ENCODE results near the gene ZNF385C. TPM values are rescaled to one million over a fixed set of nuclear protein-coding genes. Genes with fewer than 3 reads are reported as not detected.

ZNF385C gene
- total RNA-seq, 6 experiments from 2014 or later = 0.11 to 1.2 (median 0.11) TPM; not detected in 3

GRCh38 chr17:42131981-42132432, 33.7 kb upstream of the ZNF385C start:
- Histone ChIP-seq H3K36me3 (peaks cover 0 to 31% (median 14%) of the 10 kb centered on the region in 4 donors), H3K27me3 (no peaks in the 10 kb centered on the region), H3K9me3 (no peaks in the 10 kb centered on the region), H3K4me1 (peaks cover 0 to 57% (median 18%) of the 10 kb centered on the region in 4 donors), H3K4me3 (no peak overlapping the region), H3K27ac (peak overlapping the region; percentile 36 to 93 (median 49))
- no peak for TF ChIP-seq POLR2A (IDR thresholded peaks at IDR 0.05)
- TF ChIP-seq, protein P1, sequence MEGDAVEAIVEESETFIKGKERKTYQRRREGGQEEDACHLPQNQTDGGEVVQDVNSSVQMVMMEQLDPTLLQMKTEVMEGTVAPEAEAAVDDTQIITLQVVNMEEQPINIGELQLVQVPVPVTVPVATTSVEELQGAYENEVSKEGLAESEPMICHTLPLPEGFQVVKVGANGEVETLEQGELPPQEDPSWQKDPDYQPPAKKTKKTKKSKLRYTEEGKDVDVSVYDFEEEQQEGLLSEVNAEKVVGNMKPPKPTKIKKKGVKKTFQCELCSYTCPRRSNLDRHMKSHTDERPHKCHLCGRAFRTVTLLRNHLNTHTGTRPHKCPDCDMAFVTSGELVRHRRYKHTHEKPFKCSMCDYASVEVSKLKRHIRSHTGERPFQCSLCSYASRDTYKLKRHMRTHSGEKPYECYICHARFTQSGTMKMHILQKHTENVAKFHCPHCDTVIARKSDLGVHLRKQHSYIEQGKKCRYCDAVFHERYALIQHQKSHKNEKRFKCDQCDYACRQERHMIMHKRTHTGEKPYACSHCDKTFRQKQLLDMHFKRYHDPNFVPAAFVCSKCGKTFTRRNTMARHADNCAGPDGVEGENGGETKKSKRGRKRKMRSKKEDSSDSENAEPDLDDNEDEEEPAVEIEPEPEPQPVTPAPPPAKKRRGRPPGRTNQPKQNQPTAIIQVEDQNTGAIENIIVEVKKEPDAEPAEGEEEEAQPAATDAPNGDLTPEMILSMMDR (IDR thresholded peaks at IDR 0.05) = no peak
- intact Hi-C loops (cut with DNase I) = no loop called here
- ATAC-seq (peak in 1 of 4 donors; percentile 2), DNase-seq (no peak)
- WGBS (ENCODE audit: insufficient coverage, low coverage, low lambda C conversion rate, missing lambda C conversion rate) = 44% methylated on average over 4 of the region's 4 CpGs

DNA sequence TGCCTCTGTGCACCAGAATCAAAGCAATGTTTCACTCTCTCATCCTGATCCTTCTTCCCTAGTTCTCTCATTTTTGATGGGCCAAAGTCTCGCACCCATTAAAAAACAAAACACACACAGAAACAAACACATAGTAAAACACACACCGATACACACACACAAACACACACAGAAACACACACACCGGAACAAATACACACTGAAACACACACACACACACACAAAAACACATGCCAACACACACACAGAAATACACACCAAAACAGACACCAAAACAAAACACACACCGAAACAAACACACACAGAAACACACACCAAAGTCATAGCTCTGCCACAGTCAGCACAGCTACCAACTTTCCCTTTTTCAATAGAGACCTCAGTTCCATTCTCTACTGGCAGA, 33.0 kb upstream of the ZNF385C start:
- WGBS (ENCODE audit: insufficient coverage, low coverage, low lambda C conversion rate, missing lambda C conversion rate) = 84% methylated on average over 4 of the region's 4 CpGs
- Histone ChIP-seq H3K4me3 (no peak overlapping the region), H3K4me1 (peaks cover 0 to 50% (median 12%) of the 10 kb centered on the region in 4 donors), H3K9me3 (no peaks in the 10 kb centered on the region), H3K36me3 (peaks cover 0 to 35% (median 16%) of the 10 kb centered on the region in 4 donors), H3K27me3 (no peaks in the 10 kb centered on the region), H3K27ac (peak overlapping the region in 2 of 3 donors; percentile 49 to 73)
- ATAC-seq (no peak), DNase-seq (no peak)
- intact Hi-C loops (cut with DNase I) = no loop called here
- TF ChIP-seq POLR2A (IDR thresholded peaks at IDR 0.05) = no peak

GRCh38 chr17:42130310-42130936, 32.1 kb upstream of the ZNF385C start:
- TF ChIP-seq, protein P1 (IDR thresholded peaks at IDR 0.05) = no peak
- no peak for TF ChIP-seq POLR2A (IDR thresholded peaks at IDR 0.05)
- intact Hi-C loops (cut with DNase I) = no loop called here
- Histone ChIP-seq H3K27me3 (no peaks in the 10 kb centered on the region), H3K27ac (peak overlapping the region; percentile 52 to 73 (median 67)), H3K9me3 (no peaks in the 10 kb centered on the region), H3K4me1 (peaks cover 0 to 42% (median 8%) of the 10 kb centered on the region in 4 donors), H3K4me3 (no peak overlapping the region), H3K36me3 (peaks cover 0 to 42% (median 20%) of the 10 kb centered on the region in 4 donors)
- DNase-seq (no peak), ATAC-seq (no peak)
- WGBS (ENCODE audit: insufficient coverage, low coverage, low lambda C conversion rate, missing lambda C conversion rate) = 90% methylated on average over 4 of the region's 16 CpGs

- H3K9me3 ChIP-seq = no peaks in the 10 kb centered on the region
- intact Hi-C loops (cut with DNase I) = loop anchor here in 1 of 2 donors (10.0 kb wide), 1 partner anchor 46 kb away; no protein-coding TSS in a partner anchor
- H3K4me3 ChIP-seq = no peak overlapping the region
- peaks cover 0 to 46% (median 20%) of the 10 kb centered on the region in 4 donors for H3K36me3 ChIP-seq
- DNase-seq (peak in 2 of 3 donors; percentile 62 to 65), ATAC-seq (peak; percentile 40 to 81 (median 72))
- no peaks in the 10 kb centered on the region for H3K27me3 ChIP-seq
- H3K27ac ChIP-seq = peak overlapping the region; percentile 52 to 73 (median 67)
- H3K4me1 ChIP-seq = peaks cover 0 to 30% (median 5%) of the 10 kb centered on the region in 4 donors
- TF ChIP-seq POLR2A (IDR thresholded peaks at IDR 0.05) = no peak
- TF ChIP-seq, protein P1 (IDR thresholded peaks at IDR 0.05) = peak in 1 of 4 donors; percentile 10
- WGBS (ENCODE audit: insufficient coverage, low coverage, low lambda C conversion rate, missing lambda C conversion rate) = no CpG with 5 or more reads among the region's 8 CpGs
These were observed 31.0 kb upstream of the ZNF385C start for GRCh38 chr17:42129109-42129837.
